GM18867 (cell line): ENCODE results near the gene DDX46.
"Not testable (repeated sequence)": the region's sequence is repeated elsewhere in the genome, so short reads cannot be mapped to it uniquely, and the experiment has no call there.

Experiments used
- ATAC-seq: cut with Tn5 transposase; IDR thresholded peaks from one replicate; pipeline ENCODE4 v1.9.1; 2021; ENCODE audit warnings: mild to moderate bottlenecking, moderate library complexity; ENCODE audit not compliant: unreplicated experiment

Gene DDX46

DNA sequence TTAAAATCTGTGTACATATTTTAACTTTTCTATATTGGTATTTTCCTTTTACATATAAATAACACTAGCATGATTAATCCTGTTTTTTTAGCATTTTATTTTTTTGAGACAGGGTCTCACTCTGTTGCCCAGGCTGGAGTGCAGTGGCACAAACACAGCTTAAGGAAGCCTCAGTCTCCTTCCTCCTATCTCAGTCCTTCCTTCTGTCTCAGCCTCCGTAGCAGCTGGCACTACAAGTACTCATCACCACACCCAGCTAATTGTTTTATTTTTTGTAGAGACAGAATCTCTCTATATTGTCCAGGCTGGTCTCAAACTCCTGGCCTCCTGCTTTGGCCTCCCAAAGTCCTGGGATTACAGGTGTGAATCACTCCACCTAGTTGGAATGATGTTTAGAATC is 85.7 kb downstream of the DDX46 start:
- ATAC-seq, result no peak

DNA sequence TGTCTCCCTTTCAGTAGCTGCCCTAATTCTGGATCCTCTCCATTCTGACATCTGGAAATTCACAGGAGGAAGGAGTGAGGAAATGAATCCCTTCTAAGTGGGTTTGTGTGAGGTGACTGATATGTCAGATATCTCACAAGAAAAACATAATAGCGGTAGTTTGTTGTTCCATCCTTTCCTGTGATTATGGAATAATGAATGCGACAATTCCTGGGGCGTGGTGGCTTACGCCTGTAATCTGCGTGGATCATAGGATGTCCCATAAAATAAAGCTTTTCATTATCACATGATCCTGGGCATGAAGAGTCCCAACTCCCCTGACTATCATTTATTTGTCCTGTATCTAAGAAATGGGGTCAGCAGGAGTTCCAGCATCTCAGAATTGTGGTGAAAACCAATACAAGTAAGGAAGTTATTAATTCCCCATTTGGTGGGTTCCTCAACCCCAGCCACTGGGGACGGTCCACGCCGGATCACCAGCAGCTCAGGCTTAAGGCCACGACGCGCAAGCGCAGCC is 86.8 kb downstream of the DDX46 start:
- ATAC-seq, result no peak

DNA sequence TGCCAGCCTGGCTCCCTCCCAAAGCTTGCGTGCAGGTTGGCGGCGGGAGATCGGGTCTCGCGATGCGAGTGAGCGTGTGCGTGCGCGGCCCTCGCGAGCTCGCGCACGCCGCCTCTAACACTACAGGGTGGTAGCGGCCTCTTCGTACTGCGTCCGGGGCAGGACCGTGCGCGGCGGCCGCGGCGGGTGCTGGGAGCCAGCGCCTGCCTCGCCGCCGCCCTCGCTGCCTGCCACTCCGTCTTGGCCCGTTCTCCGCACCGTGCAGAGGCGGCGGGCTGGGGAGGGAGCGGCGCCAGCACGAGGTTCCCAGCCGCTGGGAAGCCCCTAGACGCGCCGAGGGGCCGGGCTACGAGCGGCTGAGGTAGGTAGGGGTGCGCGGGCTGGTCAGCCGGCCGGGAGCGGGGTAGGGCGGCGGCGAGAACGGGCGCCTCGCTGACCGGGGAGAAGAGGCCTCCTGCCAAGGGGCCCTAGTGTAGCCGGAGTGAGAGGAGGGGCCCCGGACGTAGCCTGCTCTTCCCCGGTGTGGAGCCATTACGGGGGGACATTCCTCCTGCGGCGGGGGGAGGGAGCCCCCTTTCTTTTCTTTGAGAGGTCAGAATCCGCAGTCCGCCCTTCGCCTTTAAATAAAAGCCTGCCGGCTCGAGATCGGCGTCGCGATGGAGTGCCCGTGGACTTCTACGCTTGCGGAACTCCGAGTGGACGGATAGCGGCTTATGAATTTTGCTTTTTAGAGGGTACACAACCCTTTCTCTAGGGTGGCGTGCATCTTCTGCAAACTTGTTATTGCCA is 87.5 kb downstream of the DDX46 start, which contains the start of gene C5orf24:
TSS of gene C5orf24 (plus strand) at position 117 of the 789 bp plus-strand sequence. CDS start 8,933 bp downstream, outside the sequence.
- peak; percentile 94 for ATAC-seq

DNA sequence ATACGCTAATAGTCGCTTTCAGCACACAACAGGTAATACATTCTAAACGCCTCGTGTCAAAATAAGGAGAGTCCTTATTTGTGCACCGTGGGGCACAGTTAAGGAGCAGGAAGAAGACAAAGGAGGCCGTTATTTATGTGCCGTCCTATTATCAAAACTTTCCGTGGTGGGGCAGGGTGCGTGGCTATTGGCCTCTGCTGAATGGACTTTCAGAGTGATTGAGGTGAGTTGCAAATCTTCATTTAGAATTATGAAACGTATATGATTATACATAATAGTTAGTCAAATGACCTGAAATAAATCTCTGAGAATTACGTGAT is 88.0 kb downstream of the DDX46 start:
- ATAC-seq, result peak; percentile 7

DNA sequence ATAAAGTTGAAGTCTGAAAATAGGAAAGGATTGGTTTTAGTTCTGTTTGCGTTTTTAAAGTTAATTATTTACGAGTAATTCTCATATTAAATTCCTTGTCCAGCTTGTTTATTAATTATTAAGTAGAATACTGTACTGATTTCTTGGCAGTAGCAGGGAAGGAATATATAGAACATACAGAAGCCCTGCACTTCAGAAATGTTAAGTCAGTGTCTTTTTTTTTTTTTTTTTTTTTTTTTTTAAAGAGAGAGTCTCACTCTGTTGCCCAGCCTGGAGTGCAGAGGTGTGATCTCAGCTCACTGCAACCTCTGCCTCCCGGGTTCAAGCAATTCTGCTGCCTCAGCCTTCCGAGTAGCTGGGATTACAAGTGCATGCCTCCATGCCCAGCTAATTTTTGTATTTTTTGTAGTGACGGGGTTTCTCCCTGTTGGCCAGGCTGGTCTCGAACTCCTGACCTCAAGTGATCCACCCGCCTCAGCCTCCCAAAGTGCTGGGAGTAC is 90.9 kb downstream of the DDX46 start:
- not testable (repeated sequence) for ATAC-seq

DNA sequence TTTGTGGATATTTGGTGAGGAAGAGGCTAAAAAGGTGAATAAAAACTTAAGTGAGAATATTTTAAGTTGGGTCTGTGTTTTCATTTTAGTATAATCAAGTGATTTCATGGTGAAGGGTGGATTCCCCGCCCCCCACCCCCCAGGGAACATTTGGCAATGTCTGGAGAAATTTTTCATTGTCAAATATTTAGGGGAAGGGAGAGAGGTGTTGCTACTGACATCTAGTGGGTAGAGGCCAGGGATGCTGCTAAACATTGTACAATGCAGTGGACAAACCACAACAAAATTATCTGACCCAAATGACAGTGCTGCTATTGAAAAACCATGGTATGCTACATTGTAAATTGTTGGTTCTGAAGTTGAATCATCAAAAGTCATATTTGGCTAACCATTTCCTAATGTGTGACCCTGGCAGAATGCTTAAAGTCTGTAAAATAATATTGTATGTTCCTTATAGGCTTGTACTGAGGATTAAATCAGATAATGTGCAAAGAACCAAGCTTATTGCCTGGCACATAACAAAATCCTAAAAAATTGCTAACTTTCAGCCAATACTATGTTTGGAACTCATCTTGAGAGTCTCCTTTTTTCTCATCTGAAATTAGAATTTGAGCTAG is 92.8 kb downstream of the DDX46 start:
- no peak for ATAC-seq

DNA sequence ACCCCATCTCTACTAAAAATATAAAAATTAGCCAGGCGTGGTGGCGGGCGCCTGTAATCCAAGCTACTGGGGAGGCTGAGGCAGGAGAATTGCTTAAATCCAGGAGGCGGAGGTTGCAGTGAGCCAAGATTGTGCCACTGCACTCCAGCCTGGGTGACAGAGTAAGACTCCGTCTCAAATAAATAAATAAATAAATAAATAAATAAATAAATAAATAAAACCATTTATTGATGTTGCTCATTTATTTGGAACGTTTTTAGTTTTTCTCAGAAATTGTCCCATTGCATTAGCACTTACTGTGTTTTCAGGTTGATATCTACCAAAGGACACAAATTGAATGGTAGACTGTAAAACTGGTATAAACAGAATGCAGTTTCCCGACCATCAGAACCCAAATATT is 97.9 kb downstream of the DDX46 start:
- ATAC-seq, result not testable (repeated sequence)

DNA sequence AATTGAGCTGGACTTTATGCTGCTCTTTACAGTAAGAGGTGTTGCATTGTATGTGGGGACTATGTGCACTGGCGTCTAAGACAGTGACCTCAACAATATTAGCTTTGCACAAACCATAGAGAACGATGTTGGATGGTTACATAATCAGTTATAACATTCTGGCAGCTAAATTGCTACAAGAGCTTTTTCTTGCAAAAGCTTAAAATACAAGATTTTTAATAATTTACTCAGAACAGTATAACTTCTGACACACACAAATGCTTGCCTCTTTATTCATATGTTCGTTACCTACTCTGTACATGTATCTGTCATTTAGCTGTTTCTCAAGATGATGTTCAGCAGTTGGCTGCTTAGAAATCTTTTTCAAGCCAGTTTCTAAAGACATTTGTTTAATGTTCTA is 98.8 kb downstream of the DDX46 start:
- ATAC-seq, result no peak

DNA sequence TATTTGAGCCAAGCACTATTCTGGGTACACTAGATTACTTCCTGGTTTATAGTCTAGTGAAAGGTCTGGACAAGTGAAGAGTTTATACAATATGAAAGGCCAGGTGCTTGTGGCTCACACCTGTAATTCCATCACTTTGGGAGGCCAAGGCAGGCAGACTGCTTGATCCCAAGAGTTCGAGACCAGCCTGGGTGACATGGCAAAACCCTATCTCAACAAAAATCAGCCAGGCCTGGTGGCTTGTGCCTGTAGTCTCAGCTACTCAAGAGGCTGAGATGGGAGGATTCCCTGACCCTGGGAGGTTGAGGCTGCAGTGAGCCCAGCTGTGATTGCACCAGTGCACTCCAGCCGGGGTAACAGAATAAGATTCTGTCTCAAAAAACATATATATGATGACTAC is 106.1 kb downstream of the DDX46 start:
- no peak for ATAC-seq

DNA sequence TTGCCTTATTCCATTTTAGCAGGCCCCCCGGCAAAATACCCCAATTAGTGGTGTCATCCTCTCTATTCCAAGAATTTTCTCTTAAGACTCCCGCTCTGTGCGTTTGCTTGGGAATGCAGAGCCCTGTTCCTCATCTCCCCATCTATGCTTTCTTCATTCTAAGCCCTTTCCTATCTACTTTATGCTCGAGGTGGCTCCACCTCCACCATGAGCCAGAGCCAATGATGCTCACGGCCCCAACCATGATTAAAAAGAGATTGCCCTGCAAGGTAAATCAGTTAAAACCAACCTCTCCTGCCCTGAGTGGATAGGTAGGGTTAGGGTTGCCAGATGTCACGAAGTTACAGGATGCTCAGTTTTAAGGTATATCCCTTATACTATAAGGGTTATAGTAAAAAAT is 114.9 kb downstream of the DDX46 start:
- ATAC-seq, result no peak

DNA sequence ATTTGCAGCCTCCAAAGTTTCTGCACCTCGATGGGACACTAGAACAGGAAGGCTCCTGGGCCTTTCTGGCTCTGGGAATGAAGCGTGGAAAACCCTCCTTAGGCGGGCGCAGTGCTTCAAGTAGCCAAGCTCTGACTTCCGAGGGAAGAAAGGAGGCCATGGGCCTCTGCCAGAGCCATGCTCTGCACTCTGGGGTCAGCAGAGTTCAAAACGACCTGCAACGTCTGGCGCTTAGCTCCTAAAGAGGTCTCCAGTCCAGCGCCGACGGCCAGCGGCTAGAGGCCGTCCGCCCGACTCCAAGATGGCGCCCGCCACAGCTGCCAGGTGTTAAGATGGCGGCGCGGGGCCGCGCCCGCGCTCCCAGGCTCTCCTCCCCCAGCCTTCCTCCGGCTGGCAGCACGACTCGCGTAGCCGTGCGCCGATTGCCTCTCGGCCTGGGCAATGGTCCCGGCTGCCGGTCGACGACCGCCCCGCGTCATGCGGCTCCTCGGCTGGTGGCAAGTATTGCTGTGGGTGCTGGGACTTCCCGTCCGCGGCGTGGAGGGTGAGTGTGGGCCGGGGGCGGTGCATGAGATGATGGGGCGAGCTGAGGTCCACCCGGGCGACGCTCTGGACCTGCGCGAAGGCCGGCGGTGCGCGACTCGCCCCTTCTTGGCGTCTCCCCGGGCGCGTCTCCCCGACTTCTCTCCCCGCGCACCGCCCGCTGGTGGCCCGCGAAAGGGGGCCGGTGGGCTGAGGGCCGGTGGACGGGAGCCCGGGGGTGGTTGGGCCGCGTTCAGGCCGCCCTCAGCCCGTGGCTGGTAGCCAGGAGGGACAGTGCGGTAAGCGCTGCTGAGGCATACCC is 115.6 kb downstream of the DDX46 start, which contains the start of gene TXNDC15:
TSS of gene TXNDC15 (plus strand) at position 385 of the 844 bp plus-strand sequence. CDS start at position 442, 57 bp downstream.
- ATAC-seq, result peak; percentile 81

DNA sequence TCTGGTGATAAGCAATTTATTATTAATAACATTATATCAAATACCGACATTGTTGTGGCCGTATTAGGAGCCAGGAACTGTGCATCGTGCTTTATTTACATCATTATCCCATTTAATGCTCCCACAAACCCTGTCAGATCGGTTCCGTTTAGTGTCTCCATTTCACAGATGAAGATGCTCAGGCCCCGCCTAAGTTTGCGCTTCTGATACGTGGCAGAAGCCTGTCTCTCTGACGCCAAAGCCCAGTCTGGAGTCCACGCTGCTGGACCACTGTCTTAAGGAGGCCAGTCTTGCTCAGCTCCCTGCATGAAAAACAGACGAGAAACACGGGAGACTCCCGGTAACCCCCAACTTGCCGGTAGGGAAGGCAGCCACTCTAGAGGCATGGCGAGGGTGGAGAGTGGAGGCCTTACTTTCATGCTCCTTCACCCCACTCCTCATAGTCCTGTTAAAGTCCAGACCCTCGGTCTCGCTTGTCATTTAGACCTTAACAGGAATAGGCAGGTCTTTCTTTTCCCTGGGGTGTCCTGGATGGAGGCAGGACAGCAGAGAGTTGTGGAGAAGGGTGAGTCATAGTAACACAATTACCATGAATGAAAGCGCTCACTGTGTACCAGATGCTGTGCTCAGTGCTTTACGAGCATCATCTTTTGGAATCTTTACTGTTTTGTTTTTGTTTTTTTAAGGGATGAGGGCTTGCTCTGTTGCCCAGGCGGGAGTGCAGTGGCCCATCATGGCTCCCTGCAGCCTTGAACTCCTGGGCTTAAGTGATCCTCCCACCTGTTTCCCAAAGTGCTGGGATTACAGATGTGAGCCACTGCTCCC is 116.5 kb downstream of the DDX46 start:
- peak; percentile 38 for ATAC-seq

DNA sequence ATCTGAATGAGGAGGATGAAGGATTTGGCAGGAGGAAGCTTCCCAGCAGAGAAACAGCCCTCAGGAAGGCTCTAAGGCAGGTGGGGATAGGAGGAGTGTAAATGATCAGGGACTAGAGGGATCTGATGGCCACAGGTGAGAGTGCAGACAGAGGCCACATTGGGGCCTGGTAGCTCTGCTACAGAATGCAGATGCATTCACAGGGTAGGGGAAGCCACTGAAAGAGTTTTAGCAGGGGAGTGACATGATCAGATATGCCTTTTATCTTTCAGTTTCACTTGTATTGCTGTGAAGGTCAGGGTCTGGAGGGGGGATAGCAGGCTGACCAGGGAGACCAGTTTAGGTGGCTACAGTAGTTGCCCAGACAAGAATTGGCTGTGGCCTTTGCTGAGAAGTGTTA is 118.6 kb downstream of the DDX46 start:
- no peak for ATAC-seq

DNA sequence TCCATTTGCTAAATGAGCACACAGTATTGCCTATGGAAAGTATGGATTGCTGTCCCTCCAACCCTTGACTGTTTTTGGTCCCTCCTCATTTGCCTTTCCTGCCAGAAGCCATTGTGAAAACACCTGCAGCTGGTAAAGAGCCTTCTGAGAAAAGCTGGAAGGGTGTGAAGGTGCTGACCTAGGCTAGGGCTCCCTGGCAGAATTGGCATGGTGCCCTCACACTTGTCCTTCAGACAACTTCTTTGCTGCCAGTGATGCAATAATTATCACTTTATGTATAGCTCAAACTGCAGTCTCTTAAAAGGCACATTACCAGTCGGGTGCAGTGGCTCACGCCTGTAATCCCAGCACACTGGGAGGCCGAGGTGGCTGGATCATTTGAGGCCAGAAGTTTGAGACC is 119.8 kb downstream of the DDX46 start:
- ATAC-seq, result no peak

DNA sequence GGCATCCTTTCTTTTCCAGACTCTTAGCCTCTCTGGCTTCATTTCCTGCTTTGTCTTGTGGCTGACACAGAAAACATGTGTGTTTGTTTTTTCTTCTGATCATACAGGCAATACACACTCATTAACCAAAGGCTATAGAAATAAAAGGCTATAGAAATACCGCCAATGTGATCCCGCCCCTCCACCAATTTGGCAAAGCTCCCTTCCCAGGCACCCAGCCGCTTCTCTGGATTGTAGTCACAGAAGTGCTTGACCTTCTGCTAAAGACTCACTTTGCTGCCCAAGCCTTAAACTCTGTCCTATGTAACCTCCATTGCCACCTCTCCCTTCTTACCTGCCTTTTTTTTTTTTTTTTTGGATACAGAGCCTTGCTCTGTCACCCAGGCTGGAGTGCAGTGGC is 120.9 kb downstream of the DDX46 start:
- ATAC-seq, result no peak
